ENCODE measurements around the gene SLC25A18. TPM values are rescaled to one million over a fixed set of nuclear protein-coding genes. Genes with fewer than 3 reads are reported as not detected.

The SLC25A18 gene, protein sequence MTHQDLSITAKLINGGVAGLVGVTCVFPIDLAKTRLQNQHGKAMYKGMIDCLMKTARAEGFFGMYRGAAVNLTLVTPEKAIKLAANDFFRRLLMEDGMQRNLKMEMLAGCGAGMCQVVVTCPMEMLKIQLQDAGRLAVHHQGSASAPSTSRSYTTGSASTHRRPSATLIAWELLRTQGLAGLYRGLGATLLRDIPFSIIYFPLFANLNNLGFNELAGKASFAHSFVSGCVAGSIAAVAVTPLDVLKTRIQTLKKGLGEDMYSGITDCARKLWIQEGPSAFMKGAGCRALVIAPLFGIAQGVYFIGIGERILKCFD
- 0.46 to 0.76 TPM (median 0.53 TPM) in 5 replicates for total RNA-seq (2022; extraction: Qiagen RNA extraction)

DNA sequence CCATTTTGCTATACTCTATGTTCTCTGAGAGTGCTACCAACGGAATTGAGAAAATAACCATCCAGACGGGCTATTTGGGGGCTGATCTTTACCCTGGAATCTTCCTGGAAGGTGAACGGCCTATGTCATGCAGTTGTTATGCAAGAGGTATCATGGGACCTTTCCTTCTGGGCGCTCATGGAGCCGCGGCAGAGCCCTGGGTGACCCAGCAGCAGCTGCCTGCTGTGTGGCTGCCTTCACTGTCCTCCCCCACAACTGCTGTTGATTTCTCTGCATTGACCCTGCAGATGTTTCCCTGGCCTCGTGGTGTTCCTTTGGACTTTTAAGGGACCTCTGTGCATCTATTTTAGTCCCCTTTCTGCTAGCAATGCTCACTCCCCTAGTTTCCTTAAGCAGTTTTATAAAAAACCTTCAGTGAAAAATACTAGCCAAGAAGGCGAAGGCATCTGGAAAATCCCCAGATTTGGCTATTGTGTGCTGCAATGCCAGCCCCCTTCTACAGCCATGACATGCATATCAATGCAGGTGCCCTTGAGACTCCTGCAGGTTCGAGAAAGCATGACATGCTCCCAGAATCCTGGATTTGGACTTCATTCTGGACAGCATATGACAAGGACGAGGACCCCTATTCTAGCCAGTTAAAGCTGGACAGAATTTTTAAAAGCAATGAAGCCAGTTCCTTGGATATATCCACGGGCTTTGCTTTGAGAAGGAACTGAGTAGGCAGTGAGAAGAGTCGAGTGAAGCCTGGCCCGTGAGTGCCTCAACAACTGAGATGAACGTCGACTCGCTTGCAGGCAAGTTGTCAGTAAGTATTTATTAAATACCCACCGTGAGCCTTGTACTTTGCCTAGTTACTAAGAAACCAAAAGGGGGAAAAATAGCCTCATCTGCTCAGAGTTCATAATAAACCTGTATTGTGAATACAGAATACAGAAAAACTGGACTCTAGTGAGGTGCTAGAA, at the start of gene SLC25A18:
Gene SLC25A18 (plus strand): TSS at position 593 of the 965 bp plus-strand sequence. CDS start 16,447 bp downstream, outside the sequence.

DNA sequence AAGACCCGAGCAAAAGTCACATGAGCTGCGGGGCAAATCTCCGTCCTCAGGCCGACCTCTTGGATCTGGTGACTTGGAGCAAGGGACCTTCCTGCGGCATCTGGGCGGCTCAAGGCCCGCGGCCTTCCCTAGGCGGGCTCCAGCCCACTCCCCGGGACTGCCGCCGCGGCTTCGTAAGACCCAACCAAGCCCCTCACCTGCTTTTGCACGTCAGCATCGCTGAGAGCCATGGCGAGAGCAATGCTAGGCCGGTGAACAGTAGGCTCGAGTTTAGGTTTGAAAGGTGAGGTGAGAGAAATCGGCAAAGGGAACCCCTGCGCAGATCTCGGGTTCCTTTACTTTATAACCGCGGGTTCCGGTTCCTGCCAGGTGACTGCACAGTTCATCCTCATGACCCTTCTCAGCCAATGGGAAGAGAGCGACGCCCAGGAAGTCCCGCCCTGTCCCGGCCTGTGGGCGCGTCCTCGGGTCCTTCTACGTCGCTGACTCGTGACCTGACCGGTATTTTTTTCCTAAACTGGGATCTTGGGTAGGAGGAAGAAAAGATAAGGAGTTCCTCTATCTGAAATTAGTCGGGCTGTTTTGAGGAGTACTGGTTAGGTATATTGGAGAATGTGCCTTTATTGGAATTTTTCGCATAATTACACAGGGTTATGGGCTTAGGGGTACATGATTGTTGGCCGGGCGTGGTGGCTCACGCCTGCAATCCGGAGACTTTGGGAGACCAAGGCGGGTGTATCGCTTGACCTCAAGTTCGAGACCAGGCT, 65.3 kb downstream of the SLC25A18 start, which contains the start of gene ATP6V1E1:
Gene ATP6V1E1 (minus strand): TSS at position 344 of the 767 bp plus-strand sequence. CDS start 114 bp downstream, at position 230.

GRCh38 chr22:17638432-17639246, 75.3 kb downstream of the SLC25A18 start, which contains the start of gene BCL2L13:
Gene BCL2L13, plus strand, starts transcription at chr22:17638757. Its CDS starts 16,955 bp downstream, at chr22:17655712.

Other genes starting within 250 kb of the SLC25A18 start
- 0.07 to 0.17 TPM (median 0.09 TPM) in 5 replicates for gene CECR2, start 194.0 kb upstream of the SLC25A18 start, total RNA-seq (2022; extraction: Qiagen RNA extraction)
- gene ATP6V1E1, start 65.3 kb downstream of the SLC25A18 start, total RNA-seq (2022; extraction: Qiagen RNA extraction): 116 to 132 TPM (median 123 TPM) in 5 replicates
- gene BCL2L13, start 75.3 kb downstream of the SLC25A18 start, total RNA-seq (2022; extraction: Qiagen RNA extraction): 30.6 to 41.9 TPM (median 31.8 TPM) in 5 replicates
- 58.0 to 83.4 TPM (median 79.3 TPM) in 5 replicates for gene BID, start 211.0 kb downstream of the SLC25A18 start, total RNA-seq (2022; extraction: Qiagen RNA extraction)